ENCODE data around the gene SPATA22. TPM values are rescaled to one million over a fixed set of nuclear protein-coding genes. Genes with fewer than 3 reads are reported as not detected.

The SPATA22 gene
- total RNA-seq, 1 experiment from 2014 or later = not detected

- intact Hi-C loops (cut with micrococcal nuclease; ENCODE audit: unreplicated experiment) = no loop called here
- no peak overlapping the region for H3K4me3 Mint-ChIP-seq (ENCODE audit: low read depth, unreplicated experiment)
- TF ChIP-seq CTCF (IDR thresholded peaks at IDR 0.05; ENCODE audit: unreplicated experiment) = no peak
- H3K4me1 Mint-ChIP-seq (ENCODE audit: low read depth, unreplicated experiment) = no peaks in the 10 kb centered on the region
- no peaks in the 10 kb centered on the region for H3K9me3 Mint-ChIP-seq (ENCODE audit: low read depth, unreplicated experiment)
- no peak overlapping the region for H3K27ac Mint-ChIP-seq (ENCODE audit: unreplicated experiment)
- CTCF ChIA-PET = no interaction called here
- peaks cover 36% of the 10 kb centered on the region for H3K27me3 Mint-ChIP-seq (ENCODE audit: unreplicated experiment)
- no peak for DNase-seq
- H3K36me3 Mint-ChIP-seq (ENCODE audit: insufficient read depth, unreplicated experiment) = no peaks in the 10 kb centered on the region
- BruUV-seq (replicated peaks) = no TSS peak
Observed at GRCh38 chr17:3507071-3507470, 35.5 kb upstream of the SPATA22 start.

- TF ChIP-seq CTCF (IDR thresholded peaks at IDR 0.05; ENCODE audit: unreplicated experiment) = no peak
- intact Hi-C loops (cut with micrococcal nuclease; ENCODE audit: unreplicated experiment) = no loop called here
Observed at GRCh38 chr17:3506054-3506453, 34.4 kb upstream of the SPATA22 start.

GRCh38 chr17:3505008-3505407, 33.4 kb upstream of the SPATA22 start:
- H3K4me1 Mint-ChIP-seq (ENCODE audit: low read depth, unreplicated experiment) = no peaks in the 10 kb centered on the region
- no peak for DNase-seq

More at GRCh38 chr17:3506054-3506453, 34.4 kb upstream of the SPATA22 start:
- peaks cover 36% of the 10 kb centered on the region for H3K27me3 Mint-ChIP-seq (ENCODE audit: unreplicated experiment)
- DNase-seq = no peak
- H3K36me3 Mint-ChIP-seq (ENCODE audit: insufficient read depth, unreplicated experiment) = no peaks in the 10 kb centered on the region
- H3K9me3 Mint-ChIP-seq (ENCODE audit: low read depth, unreplicated experiment) = no peaks in the 10 kb centered on the region
- H3K4me1 Mint-ChIP-seq (ENCODE audit: low read depth, unreplicated experiment) = no peaks in the 10 kb centered on the region
- no peak overlapping the region for H3K27ac Mint-ChIP-seq (ENCODE audit: unreplicated experiment)
- no peak overlapping the region for H3K4me3 Mint-ChIP-seq (ENCODE audit: low read depth, unreplicated experiment)
- no TSS peak for BruUV-seq (replicated peaks)
- CTCF ChIA-PET = no interaction called here

GRCh38 chr17:3503285-3503684, 31.7 kb upstream of the SPATA22 start:
- no TSS peak for BruUV-seq (replicated peaks)
- TF ChIP-seq CTCF (IDR thresholded peaks at IDR 0.05; ENCODE audit: unreplicated experiment) = no peak
- Mint-ChIP-seq H3K36me3 (ENCODE audit: insufficient read depth, unreplicated experiment) (no peaks in the 10 kb centered on the region), H3K4me3 (ENCODE audit: low read depth, unreplicated experiment) (no peak overlapping the region), H3K4me1 (ENCODE audit: low read depth, unreplicated experiment) (no peaks in the 10 kb centered on the region), H3K9me3 (ENCODE audit: low read depth, unreplicated experiment) (no peaks in the 10 kb centered on the region), H3K27ac (ENCODE audit: unreplicated experiment) (no peak overlapping the region), H3K27me3 (ENCODE audit: unreplicated experiment) (peaks cover 36% of the 10 kb centered on the region)
- no peak for DNase-seq
- CTCF ChIA-PET = no interaction called here
- intact Hi-C loops (cut with micrococcal nuclease; ENCODE audit: unreplicated experiment) = no loop called here

More at GRCh38 chr17:3505008-3505407, 33.4 kb upstream of the SPATA22 start:
- no peaks in the 10 kb centered on the region for H3K36me3 Mint-ChIP-seq (ENCODE audit: insufficient read depth, unreplicated experiment)
- no peak overlapping the region for H3K4me3 Mint-ChIP-seq (ENCODE audit: low read depth, unreplicated experiment)
- CTCF ChIA-PET = no interaction called here
- intact Hi-C loops (cut with micrococcal nuclease; ENCODE audit: unreplicated experiment) = no loop called here
- TF ChIP-seq CTCF (IDR thresholded peaks at IDR 0.05; ENCODE audit: unreplicated experiment) = no peak
- peaks cover 36% of the 10 kb centered on the region for H3K27me3 Mint-ChIP-seq (ENCODE audit: unreplicated experiment)
- no peak overlapping the region for H3K27ac Mint-ChIP-seq (ENCODE audit: unreplicated experiment)
- no peaks in the 10 kb centered on the region for H3K9me3 Mint-ChIP-seq (ENCODE audit: low read depth, unreplicated experiment)
- BruUV-seq (replicated peaks) = no TSS peak

All from Calu3 (cell line).